Measurements from ENCODE around the gene YY2.
"Not testable (repeated sequence)": the region's sequence is repeated elsewhere in the genome, so short reads cannot be mapped to it uniquely, and the experiment has no call there.

The YY2 gene

DNA sequence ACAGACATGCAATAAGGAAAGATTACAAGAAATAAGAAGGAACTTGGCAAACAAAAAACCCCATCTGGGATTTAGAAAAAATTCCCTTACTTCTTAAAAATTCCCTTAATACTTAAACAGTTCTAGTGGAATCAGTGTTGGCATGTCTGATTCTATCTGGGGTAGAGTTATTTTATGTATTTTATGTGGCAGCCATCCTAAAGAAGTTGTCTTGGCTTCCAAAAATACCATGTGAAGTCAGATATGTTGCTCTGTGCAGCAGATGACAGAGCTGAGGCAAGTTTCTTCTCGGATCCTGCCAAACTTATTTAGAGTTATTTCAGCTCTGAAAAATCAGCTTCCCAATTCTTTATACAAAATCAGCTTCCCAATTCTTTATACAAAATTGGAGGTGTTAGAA is 14.7 kb downstream of the YY2 start:
- DNase-seq, result no peak
- in situ Hi-C loops (cut with MboI; ENCODE audit: low pct_unique_long_range_greater_than_20kb, low sequenced_read_pairs), result no loop called here

DNA sequence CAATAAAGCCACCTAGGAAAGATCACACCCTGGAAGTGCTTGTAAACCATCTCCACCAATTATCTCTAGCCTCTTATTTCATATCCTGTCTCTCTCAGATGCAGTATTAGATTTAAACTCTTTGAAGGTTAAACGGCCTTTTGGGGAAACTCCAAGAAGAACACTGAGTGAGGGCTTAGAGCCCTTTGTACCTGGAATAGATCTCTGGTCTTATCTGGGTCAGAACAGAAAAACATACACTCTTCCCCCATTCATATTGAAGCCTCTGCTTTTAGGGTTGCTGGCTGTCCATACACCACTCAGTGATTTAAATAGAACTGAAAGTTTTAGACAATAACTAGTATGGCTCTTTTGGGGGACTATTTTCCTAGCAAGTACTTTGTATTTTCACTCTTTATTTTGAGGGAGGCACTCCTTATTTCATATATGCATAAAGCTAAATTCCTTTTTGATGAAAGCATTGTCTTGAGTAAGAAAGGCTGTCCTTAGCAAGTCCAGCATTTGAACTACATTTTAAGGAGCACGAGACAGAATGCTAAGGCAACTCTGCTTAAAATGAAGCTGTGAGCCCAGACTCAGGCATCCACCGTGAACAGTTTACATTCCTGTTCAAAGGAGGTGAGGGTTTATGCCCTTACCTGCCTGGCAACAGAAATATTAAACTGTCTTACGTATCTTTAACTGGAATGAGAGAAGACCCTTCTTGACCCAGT is 17.4 kb downstream of the YY2 start:
- in situ Hi-C loops (cut with MboI; ENCODE audit: low pct_unique_long_range_greater_than_20kb, low sequenced_read_pairs), result no loop called here
- no peak for DNase-seq

DNA sequence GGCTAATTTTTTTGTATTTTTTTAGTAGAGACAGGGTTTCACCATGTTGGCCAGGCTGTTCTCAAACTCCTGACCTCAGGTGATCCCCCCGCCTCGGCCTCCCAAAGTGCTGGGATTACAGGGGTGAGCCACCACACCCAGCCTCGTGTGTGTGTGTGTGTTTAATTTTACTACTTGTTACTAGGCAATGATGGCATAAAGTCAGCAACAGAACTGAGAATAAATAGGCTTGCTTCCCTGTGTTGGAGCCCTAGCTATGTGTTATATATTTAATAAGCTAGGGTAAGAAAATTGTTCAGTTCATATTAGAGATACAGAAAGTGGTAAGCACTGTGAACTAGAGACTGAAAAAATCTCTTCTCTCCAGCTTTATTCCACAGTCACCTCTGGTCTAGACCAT is 18.4 kb downstream of the YY2 start:
- DNase-seq; in situ Hi-C loops (cut with MboI; ENCODE audit: low pct_unique_long_range_greater_than_20kb, low sequenced_read_pairs): not testable (repeated sequence)

GRCh38 chrX:21875013-21875412 is 19.2 kb downstream of the YY2 start:
- no peak for DNase-seq
- in situ Hi-C loops (cut with MboI; ENCODE audit: low pct_unique_long_range_greater_than_20kb, low sequenced_read_pairs), result no loop called here

GRCh38 chrX:21881881-21882574 is 26.2 kb downstream of the YY2 start:
- DNase-seq, result no peak
- in situ Hi-C loops (cut with MboI; ENCODE audit: low pct_unique_long_range_greater_than_20kb, low sequenced_read_pairs), result no loop called here

DNA sequence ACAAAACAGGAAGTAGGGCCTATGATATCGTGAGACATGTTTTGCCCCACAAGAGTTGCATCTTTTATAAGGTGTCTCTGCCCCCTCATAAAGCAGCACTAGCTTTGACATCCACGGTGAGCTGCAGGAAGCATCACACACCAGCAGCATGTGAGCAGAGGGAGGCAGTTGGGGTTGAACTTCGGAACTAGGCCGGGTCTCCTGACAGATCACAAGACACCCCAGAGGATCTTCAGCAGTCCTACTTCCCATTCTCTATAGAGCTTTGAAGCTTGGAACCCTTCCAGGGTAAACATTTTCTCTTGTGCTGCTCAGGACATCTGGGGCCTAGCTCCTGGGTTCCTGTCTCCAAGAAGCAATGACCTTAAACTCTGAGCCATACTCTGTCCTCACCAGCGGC is 27.5 kb downstream of the YY2 start:
- in situ Hi-C loops (cut with MboI; ENCODE audit: low pct_unique_long_range_greater_than_20kb, low sequenced_read_pairs), result no loop called here
- peak; percentile 75 for DNase-seq

GRCh38 chrX:21885568-21885967 is 29.8 kb downstream of the YY2 start:
- in situ Hi-C loops (cut with MboI; ENCODE audit: low pct_unique_long_range_greater_than_20kb, low sequenced_read_pairs), result no loop called here
- DNase-seq, result no peak

DNA sequence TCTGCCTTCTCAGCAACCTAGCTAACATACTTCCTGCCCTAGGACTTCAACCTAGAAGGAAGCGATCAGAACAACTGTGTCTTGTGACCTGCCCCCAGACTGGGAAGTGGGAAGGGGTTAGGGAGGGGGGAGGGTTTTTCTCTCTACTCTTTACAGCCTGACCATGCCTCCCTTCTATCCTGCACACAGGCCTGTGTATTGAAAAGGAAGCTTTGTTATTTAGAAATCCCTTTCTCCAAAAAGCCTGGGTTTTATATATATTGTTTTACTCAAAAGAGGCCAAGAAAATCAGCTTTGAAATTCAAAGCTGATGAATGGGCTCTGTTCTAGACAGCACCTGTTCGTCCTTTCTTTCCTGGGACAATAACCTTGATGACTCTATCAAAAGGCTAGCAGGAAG is 49.5 kb downstream of the YY2 start:
- no peak for DNase-seq

GRCh38 chrX:21905953-21906352 is 50.2 kb downstream of the YY2 start:
- in situ Hi-C loops (cut with MboI; ENCODE audit: low pct_unique_long_range_greater_than_20kb, low sequenced_read_pairs), result no loop called here
- DNase-seq, result no peak

More for the DNA sequence above, 49.5 kb downstream of the YY2 start:
- in situ Hi-C loops (cut with MboI; ENCODE audit: low pct_unique_long_range_greater_than_20kb, low sequenced_read_pairs), result no loop called here

- in situ Hi-C loops (cut with MboI; ENCODE audit: low pct_unique_long_range_greater_than_20kb, low sequenced_read_pairs), result no loop called here
- DNase-seq, result no peak
Observed at GRCh38 chrX:21907260-21907659, 51.5 kb downstream of the YY2 start.
